Activated CD4-positive, CD25-positive, alpha-beta regulatory T cell treated with anti-CD3 and anti-CD28 coated beads, Interleukin-2, amount 50 U/mL, for 24 hours (primary cell): ENCODE results near the gene SEC22A.
"Not testable (repeated sequence)": the region's sequence is repeated elsewhere in the genome, so short reads cannot be mapped to it uniquely, and the experiment has no call there.

Experiments used
- ATAC-seq, 2 donors: fragments of 150-1000 bp; cut with Tn5 transposase; one replicate each; pipeline ENCODE4 v1.10.0; 2021; ENCODE audit warnings: mild to moderate bottlenecking in 1 of 2, moderate library complexity in 1 of 2

SEC22A gene

GRCh38 chr3:123180791-123181190 lies 21.0 kb upstream of the SEC22A start:
- no peak for ATAC-seq

GRCh38 chr3:123186695-123187094 lies 15.0 kb upstream of the SEC22A start:
- no peak for ATAC-seq

- ATAC-seq: no peak
These were observed 13.7 kb upstream of the SEC22A start for GRCh38 chr3:123188058-123188457.

GRCh38 chr3:123193448-123194101 lies 8.2 kb upstream of the SEC22A start:
- no peak for ATAC-seq

GRCh38 chr3:123194552-123194951 lies 7.2 kb upstream of the SEC22A start:
- no peak for ATAC-seq

- ATAC-seq: no peak
These were observed 3.4 kb upstream of the SEC22A start for GRCh38 chr3:123198372-123198771.

- ATAC-seq: no peak
These were observed 553 bp upstream of the SEC22A start for GRCh38 chr3:123201223-123201556.

- no peak for ATAC-seq
These were observed 708 bp downstream of the SEC22A start for GRCh38 chr3:123202451-123202850.

GRCh38 chr3:123218990-123219389 lies 17.2 kb downstream of the SEC22A start:
- no peak for ATAC-seq

- ATAC-seq: not testable (repeated sequence)
These were observed 19.6 kb downstream of the SEC22A start for GRCh38 chr3:123221369-123221768.

- no peak for ATAC-seq
These were observed 23.3 kb downstream of the SEC22A start for GRCh38 chr3:123225016-123225415.

GRCh38 chr3:123226549-123226948 lies 24.8 kb downstream of the SEC22A start:
- no peak for ATAC-seq

GRCh38 chr3:123229145-123229544 lies 27.4 kb downstream of the SEC22A start:
- ATAC-seq: no peak

GRCh38 chr3:123236902-123237301 lies 35.2 kb downstream of the SEC22A start:
- ATAC-seq: no peak

- not testable (repeated sequence) for ATAC-seq
These were observed 37.4 kb downstream of the SEC22A start for GRCh38 chr3:123239186-123239585.

- ATAC-seq: no peak
These were observed 38.0 kb downstream of the SEC22A start for GRCh38 chr3:123239756-123240155.

- no peak for ATAC-seq
These were observed 42.4 kb downstream of the SEC22A start for GRCh38 chr3:123244128-123244527.

GRCh38 chr3:123246866-123247265 lies 45.1 kb downstream of the SEC22A start:
- ATAC-seq: no peak

GRCh38 chr3:123256256-123256655 lies 54.5 kb downstream of the SEC22A start:
- ATAC-seq: no peak

- no peak for ATAC-seq
These were observed 56.6 kb downstream of the SEC22A start for GRCh38 chr3:123258359-123258758.

- peak in 1 of 2 donors; percentile 38 for ATAC-seq
These were observed 57.2 kb downstream of the SEC22A start for GRCh38 chr3:123258811-123259420.

- ATAC-seq: peak in 1 of 2 donors; percentile 43
These were observed 59.9 kb downstream of the SEC22A start for GRCh38 chr3:123261666-123262065.

GRCh38 chr3:123262226-123262625 lies 60.5 kb downstream of the SEC22A start:
- ATAC-seq: no peak

- no peak for ATAC-seq
These were observed 61.1 kb downstream of the SEC22A start for GRCh38 chr3:123262868-123263267.

- no peak for ATAC-seq
These were observed 62.2 kb downstream of the SEC22A start for GRCh38 chr3:123263941-123264340.
